Measurements from ENCODE around the gene ARHGDIA. TPM values are rescaled to one million over a fixed set of nuclear protein-coding genes. Genes with fewer than 3 reads are reported as not detected.
"Not testable (repeated sequence)": the region's sequence is repeated elsewhere in the genome, so short reads cannot be mapped to it uniquely, and the experiment has no call there.

The ARHGDIA gene
- total RNA-seq (100 to 1,000 TPM in 5 of 6 donors, 10 to 100 TPM in 1; 99.5 to 170 (median 160) TPM), polyA plus RNA-seq (100 to 1,000 TPM; 157 to 225 TPM)

- Histone ChIP-seq H3K27ac (peak within 1 kb of the TSS; percentile 96 to 100 (median 98)), H3K4me3 (peak within 1 kb of the TSS; percentile 59 to 96 (median 84)), H3K9me3 (no peaks in the 10 kb centered on the region), H3K27me3 (no peaks in the 10 kb centered on the region), H3K4me1 (peaks cover 16 to 37% (median 26%) of the 10 kb centered on the region in 3 donors), H3K36me3 (peaks cover 0 to 16% (median 10%) of the 10 kb centered on the region in 3 donors)
- TF ChIP-seq, protein P1, sequence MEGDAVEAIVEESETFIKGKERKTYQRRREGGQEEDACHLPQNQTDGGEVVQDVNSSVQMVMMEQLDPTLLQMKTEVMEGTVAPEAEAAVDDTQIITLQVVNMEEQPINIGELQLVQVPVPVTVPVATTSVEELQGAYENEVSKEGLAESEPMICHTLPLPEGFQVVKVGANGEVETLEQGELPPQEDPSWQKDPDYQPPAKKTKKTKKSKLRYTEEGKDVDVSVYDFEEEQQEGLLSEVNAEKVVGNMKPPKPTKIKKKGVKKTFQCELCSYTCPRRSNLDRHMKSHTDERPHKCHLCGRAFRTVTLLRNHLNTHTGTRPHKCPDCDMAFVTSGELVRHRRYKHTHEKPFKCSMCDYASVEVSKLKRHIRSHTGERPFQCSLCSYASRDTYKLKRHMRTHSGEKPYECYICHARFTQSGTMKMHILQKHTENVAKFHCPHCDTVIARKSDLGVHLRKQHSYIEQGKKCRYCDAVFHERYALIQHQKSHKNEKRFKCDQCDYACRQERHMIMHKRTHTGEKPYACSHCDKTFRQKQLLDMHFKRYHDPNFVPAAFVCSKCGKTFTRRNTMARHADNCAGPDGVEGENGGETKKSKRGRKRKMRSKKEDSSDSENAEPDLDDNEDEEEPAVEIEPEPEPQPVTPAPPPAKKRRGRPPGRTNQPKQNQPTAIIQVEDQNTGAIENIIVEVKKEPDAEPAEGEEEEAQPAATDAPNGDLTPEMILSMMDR (IDR thresholded peaks at IDR 0.05): no peak
- ATAC-seq (peak in 1 of 4 donors; percentile 0), FAIRE-seq (no peak), DNase-seq (no peak)
- 1% methylated on average over 19 to 64 of the region's 64 CpGs for WGBS, 2 donors
- intact Hi-C loops (cut with DNase I): no loop called here
These were observed at the start of gene ARHGDIA for GRCh38 chr17:81870981-81871386. Gene ARHGDIA (minus strand): TSS chr17:81871337. CDS start chr17:81869930, 1,407 bp downstream.

DNA sequence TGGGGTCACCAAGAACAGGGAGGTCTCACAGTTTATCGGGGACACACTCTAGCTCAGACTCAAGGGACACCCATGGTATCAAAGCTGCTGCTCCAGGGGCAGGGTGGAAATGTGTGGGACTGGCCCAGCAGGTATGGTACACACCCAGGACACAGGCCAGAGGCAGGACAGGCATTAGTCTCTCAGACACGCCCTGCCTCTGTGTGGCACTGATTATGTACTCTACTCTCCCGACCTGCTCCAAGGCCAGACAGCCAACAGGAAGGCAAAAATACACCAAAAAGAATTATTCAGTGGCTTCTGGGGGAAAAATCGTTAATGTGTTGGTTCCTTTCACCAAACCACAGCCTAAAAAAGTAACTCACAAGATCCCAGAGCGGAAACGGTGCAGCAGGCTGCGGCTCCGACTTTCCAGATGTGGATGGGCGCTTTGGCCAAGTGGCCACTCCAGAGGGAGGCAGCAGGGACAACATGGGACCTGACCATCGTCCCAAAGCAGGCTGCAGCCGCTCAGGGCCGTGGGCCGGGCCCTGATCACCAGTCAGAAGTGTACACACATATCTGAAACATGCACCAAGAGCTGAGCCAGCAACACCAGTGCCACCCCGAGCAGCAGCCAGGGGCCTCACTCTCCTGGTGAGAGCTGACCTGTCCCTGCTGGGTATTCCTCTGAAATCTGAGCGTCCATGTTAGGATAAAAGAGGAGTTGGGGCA, 47.9 kb upstream of the ARHGDIA start:
- ATAC-seq (peak in 1 of 4 donors; percentile 1), FAIRE-seq (no peak), DNase-seq (peak in 1 of 6 donors; percentile 57)
- Histone ChIP-seq H3K4me3 (no peak overlapping the region), H3K27ac (no peak overlapping the region), H3K36me3 (peaks cover 0 to 17% (median 4%) of the 10 kb centered on the region in 3 donors), H3K27me3 (no peaks in the 10 kb centered on the region), H3K9me3 (no peaks in the 10 kb centered on the region), H3K4me1 (peaks cover 10 to 29% (median 14%) of the 10 kb centered on the region in 3 donors)
- intact Hi-C loops (cut with DNase I): no loop called here
- WGBS, 2 donors: 73 to 80% methylated on average over 14 to 15 of the region's 15 CpGs
- TF ChIP-seq, protein P1 (IDR thresholded peaks at IDR 0.05): no peak

GRCh38 chr17:81918333-81918669, 47.2 kb upstream of the ARHGDIA start:
- Histone ChIP-seq H3K27ac (peak overlapping the region in 2 of 4 donors; percentile 54 to 55), H3K4me1 (peaks cover 5 to 22% (median 9%) of the 10 kb centered on the region in 3 donors), H3K36me3 (peaks cover 0 to 24% (median 11%) of the 10 kb centered on the region in 3 donors), H3K4me3 (peak overlapping the region in 3 of 4 donors; percentile 89 to 95 (median 93))
- DNase-seq (peak in 1 of 6 donors; percentile 50), ATAC-seq (peak; percentile 10 to 42 (median 36))
- H3K27me3 ChIP-seq; H3K9me3 ChIP-seq; intact Hi-C loops (cut with DNase I); FAIRE-seq: not testable (repeated sequence)
- WGBS, 2 donors: 20 to 23% methylated on average over 9 of the region's 9 CpGs

GRCh38 chr17:81917565-81918332, 46.6 kb upstream of the ARHGDIA start, which contains the start of gene SIRT7:
Gene SIRT7 (minus strand): TSS chr17:81918176. CDS start chr17:81918131, 45 bp downstream.
- Histone ChIP-seq H3K9me3 (no peaks in the 10 kb centered on the region), H3K4me1 (peaks cover 5 to 16% (median 8%) of the 10 kb centered on the region in 3 donors), H3K4me3 (peak within 1 kb of the TSS; percentile 88 to 95 (median 91)), H3K27ac (peak within 1 kb of the TSS; percentile 42 to 65 (median 54)), H3K36me3 (peaks cover 0 to 24% (median 15%) of the 10 kb centered on the region in 3 donors), H3K27me3 (no peaks in the 10 kb centered on the region)
- WGBS, 2 donors: 0 to 1% methylated on average over 58 to 94 of the region's 94 CpGs
- no peak for FAIRE-seq
- ATAC-seq: peak; percentile 87 to 89 (median 88)
- TF ChIP-seq, protein P1 (IDR thresholded peaks at IDR 0.05): no peak
- peak; percentile 70 to 94 (median 82) for DNase-seq
- intact Hi-C loops (cut with DNase I): no loop called here
